ENCODE data around the gene SLC16A7.
"Not testable (repeated sequence)": the region's sequence is repeated elsewhere in the genome, so short reads cannot be mapped to it uniquely, and the experiment has no call there.

The SLC16A7 gene

GRCh38 chr12:59737725-59738463 lies 142.1 kb downstream of the SLC16A7 start:
- no peak for DNase-seq

GRCh38 chr12:59742841-59743240 lies 147.0 kb downstream of the SLC16A7 start:
- no peak for DNase-seq

DNA sequence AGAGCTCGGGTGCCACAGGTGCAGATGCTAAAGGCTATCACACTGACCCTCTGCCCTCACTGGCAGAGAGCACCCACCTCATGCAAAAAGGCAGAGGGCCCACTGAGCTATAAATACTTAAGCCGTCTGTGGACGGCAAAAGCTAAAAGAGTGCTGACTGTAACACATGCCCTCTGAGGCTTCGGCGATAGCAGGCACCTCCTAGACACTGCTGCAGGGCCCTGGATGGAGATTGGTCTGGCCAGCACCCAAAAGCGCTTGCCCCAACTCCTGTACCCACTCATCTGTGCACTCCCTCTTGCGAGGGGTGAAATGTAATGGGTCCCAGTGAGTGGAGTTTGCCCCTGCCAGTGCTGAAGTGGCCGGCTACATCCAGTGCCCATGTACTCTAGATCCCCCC lies 148.7 kb downstream of the SLC16A7 start:
- DNase-seq: no peak

GRCh38 chr12:59751091-59751490 lies 155.3 kb downstream of the SLC16A7 start:
- DNase-seq: not testable (repeated sequence)

- DNase-seq: no peak
Observed at GRCh38 chr12:59761542-59761941, 165.7 kb downstream of the SLC16A7 start.

- no peak for DNase-seq
Observed at GRCh38 chr12:59763835-59764234, 168.0 kb downstream of the SLC16A7 start.

- DNase-seq: no peak
Observed at GRCh38 chr12:59768031-59768430, 172.2 kb downstream of the SLC16A7 start.

DNA sequence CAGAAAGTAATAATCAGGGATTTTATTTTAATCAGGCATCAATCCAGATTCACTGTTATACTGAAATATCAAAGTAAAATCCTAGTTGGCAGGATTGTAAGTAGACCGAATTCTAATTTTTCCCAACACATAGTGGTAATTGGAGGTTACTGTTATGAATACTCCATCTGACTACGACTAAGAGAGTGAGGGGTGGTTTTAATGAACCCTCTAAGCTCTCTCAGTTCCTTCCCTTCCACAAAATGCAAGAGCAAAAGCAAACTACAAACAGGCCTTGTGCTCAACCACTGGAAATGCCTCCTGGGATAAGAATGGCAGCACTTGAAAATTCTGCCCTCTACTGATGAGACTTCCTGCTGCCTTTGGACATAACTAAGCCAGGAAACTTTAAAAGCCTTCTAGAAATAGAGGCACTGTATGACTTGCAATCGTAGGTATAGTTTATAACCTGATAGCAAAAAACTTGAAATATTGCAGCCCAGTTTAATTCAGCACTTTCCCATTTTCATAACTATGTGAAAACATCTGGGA lies 184.8 kb downstream of the SLC16A7 start:
- no peak for DNase-seq

DNA sequence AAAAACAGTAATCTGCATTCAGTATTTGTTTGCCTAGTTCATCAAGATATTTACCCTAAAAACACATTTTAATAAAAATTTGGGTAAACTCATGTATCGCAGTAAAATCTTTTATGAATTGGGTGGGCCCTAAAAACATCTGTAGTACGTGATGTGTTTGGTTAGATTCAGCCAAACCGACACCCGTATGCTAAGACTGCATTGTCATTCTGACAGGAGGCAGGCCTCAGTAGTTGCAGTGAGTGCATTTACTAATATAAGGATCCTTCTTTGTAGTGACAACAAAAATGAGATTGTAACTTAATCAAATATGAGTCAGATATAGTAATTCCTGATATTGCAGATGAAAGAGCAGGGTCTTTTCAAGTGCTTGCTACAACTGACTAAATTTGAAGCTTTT lies 191.8 kb downstream of the SLC16A7 start:
- DNase-seq: no peak

DNA sequence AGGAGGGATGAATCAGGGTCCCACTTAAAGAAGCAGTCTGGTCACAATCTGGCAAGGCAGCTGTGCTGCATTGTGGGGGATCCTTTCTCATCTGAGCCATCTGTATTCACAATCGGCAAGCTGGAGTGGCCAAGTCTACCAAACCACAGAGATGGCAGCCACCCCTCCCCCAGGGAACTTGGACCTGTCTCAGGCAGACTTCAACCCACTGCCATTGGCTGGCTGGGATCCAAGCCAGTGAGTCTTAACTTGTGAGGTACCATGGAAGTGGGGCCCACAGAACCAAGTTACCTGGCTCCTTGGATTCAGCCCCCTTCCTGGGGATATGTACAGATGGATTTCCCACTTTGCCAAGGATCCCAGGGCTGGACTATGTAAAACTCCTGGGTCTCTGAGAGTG lies 196.8 kb downstream of the SLC16A7 start:
- DNase-seq: no peak

GRCh38 chr12:59803735-59804134 lies 207.9 kb downstream of the SLC16A7 start:
- DNase-seq: no peak

- DNase-seq: no peak
Observed at GRCh38 chr12:59808317-59808910, 212.6 kb downstream of the SLC16A7 start.

DNA sequence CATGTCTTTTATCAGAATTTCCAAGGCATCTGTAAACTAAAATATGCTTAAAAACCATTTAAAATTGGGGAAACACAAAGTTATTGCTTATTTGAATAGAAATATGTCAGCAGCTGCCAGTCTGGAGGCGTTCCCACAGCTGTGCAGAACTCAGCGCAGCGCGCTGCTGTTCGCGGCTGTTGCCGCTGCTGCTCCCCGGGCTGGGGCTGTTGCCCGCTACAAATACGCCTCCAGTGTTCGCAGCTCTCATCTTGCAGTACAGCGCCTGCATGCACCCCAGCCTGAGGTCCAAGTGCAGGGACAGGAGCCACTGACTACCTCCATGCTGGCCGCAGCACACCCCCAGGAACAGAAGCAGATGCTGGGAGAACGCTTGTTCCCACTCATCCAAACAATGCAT lies 216.2 kb downstream of the SLC16A7 start:
- DNase-seq: no peak

DNA sequence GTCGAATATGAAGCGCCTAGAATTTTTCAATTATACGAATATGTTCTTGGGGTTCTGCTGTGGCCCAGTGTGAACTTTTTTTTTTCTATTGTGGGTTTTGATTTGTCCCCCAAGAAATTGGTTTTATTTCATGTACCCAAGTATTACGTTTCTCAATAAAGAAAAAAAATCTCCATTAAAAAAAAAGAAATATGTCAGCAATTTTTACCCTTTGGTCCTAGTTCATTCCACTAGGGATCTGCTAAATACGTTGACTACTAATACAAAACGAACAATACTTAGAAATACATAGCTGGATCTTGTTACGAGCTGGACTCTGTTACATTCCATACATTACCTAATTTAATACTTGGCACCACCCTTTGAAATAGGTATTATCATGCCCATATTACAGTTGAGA lies 216.9 kb downstream of the SLC16A7 start:
- no peak for DNase-seq

DNA sequence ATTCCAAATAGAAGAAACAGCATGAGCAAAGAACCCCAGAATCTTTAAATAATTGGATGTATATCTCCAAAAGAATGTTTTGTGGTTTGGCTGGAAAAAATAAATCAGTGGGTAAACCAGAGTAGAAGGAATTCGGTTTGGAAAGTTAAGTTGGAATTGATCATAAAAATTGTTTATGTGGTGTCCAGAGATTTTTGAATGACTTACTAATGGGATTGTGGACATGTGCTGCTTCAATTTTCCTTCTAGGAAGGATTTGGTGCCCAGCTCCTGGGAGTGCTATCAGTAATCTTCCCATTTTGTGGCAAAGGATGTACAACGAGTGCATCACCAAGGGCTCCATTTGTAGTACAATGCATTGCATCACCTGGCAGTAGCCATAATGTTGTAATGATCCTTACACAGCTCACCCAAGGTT lies 224.8 kb downstream of the SLC16A7 start:
- DNase-seq: no peak

DNA sequence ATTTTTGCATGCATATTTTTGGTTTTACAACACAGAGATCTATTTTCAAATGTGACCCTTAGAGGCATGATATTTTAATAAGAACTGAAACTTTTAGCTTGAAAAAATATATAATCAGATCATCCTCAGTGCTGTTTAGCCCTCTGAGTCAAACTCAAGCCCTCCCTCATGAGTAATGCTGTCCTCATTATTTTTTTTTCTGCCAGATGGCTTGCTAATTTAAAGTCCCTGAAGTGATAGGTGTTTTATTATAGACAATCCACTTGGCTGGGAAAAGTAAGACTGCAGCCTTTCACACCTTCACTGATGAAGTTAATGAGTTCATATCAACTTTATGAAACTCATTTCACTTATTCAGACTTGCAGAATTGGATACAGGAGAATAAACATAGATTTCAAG lies 227.7 kb downstream of the SLC16A7 start:
- DNase-seq: no peak

GRCh38 chr12:59827767-59828166 lies 231.9 kb downstream of the SLC16A7 start:
- no peak for DNase-seq

DNA sequence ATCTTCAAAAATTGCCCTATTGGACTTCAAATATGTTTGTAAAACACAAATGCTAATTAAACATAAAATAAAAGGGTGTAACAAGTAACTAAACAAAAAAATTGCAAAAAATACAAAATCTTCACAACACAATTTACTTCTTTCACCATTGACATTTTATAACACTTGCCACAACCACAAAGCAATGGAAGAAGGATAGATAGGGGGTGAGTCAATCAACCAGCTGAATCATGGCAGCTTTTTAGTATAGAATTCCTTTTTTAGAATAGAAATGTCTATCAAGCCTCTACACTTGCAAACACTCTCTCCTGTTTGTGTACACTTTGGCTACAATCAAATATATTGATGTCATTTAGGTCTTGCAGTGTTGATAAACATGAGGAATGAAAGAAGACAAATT lies 232.7 kb downstream of the SLC16A7 start:
- no peak for DNase-seq

- DNase-seq: no peak
Observed at GRCh38 chr12:59833408-59833807, 237.6 kb downstream of the SLC16A7 start.

- no peak for DNase-seq
Observed at GRCh38 chr12:59834659-59835474, 239.0 kb downstream of the SLC16A7 start.
